SK-N-SH (cell line): Measurements from ENCODE around the gene WRAP73.

Experiments
- EP300 ChIP-seq, 2 experiments: IDR thresholded peaks; 2 replicates each; pipeline versions ENCODE4 v1.4.0 to v1.6.1; 2012; ENCODE audit warnings: borderline replicate concordance in 1 of 2, low read depth in 1 of 2, low read length in 1 of 2
- FOSL2 ChIP-seq: IDR thresholded peaks from 2 replicates; pipeline ENCODE4 v1.4.0; 2012; ENCODE audit warnings: low read depth, mild to moderate bottlenecking, moderate library complexity, borderline replicate concordance
- MXI1 ChIP-seq: IDR thresholded peaks from 2 replicates; pipeline ENCODE4 v1.6.1; 2012; ENCODE audit warnings: mild to moderate bottlenecking, low read depth, low read length, improper control_type of control experiment
- POLR2AphosphoS5 ChIP-seq: IDR thresholded peaks from 2 replicates; pipeline ENCODE4 v1.6.1; 2012; ENCODE audit warnings: low read depth, low read length
- RAD21 ChIP-seq: IDR thresholded peaks from 2 replicates; pipeline ENCODE4 v1.6.1; 2012; ENCODE audit warnings: mild to moderate bottlenecking, low read length
- TF ChIP-seq, protein P1 (sequence below): fragments of 200-600 bp; sonication (generic); IDR thresholded peaks from 2 replicates; pipeline ENCODE4 v1.6.1; 2017; ENCODE audit warnings: antibody characterized with exemption, mild to moderate bottlenecking, moderate library complexity

DNA sequence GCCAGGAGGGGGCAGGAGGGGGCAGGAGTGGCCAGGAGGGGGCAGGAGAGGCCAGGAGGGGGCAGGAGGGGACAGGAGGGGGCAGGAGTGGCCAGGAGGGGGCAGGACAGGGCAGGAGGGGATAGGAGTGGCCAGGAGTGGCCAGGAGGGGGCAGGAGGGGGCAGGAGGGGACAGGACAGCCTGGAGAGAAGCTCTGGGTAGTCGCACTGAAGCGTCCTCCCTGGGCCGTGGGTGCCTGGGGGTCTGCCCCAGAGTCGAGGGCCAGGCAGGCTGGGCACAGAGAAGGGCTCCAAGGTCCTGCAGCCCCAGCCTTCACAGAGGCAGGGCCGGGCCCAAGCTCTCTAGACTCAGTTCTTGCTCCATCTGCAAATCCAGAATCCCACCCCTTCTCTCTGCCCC lies 61.5 kb downstream of the WRAP73 start:
- no peak for TF ChIP-seq POLR2AphosphoS5
- TF ChIP-seq FOSL2: no peak
- TF ChIP-seq, protein P1, sequence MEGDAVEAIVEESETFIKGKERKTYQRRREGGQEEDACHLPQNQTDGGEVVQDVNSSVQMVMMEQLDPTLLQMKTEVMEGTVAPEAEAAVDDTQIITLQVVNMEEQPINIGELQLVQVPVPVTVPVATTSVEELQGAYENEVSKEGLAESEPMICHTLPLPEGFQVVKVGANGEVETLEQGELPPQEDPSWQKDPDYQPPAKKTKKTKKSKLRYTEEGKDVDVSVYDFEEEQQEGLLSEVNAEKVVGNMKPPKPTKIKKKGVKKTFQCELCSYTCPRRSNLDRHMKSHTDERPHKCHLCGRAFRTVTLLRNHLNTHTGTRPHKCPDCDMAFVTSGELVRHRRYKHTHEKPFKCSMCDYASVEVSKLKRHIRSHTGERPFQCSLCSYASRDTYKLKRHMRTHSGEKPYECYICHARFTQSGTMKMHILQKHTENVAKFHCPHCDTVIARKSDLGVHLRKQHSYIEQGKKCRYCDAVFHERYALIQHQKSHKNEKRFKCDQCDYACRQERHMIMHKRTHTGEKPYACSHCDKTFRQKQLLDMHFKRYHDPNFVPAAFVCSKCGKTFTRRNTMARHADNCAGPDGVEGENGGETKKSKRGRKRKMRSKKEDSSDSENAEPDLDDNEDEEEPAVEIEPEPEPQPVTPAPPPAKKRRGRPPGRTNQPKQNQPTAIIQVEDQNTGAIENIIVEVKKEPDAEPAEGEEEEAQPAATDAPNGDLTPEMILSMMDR: no peak
- TF ChIP-seq EP300 (IDR thresholded peaks at IDR 0.05; ENCODE audit: borderline replicate concordance in 1 of 2, low read depth in 1 of 2, low read length in 1 of 2): no peak
- no peak for TF ChIP-seq MXI1
- TF ChIP-seq RAD21: no peak
